Measurements from ENCODE around the gene CRNN. TPM values are rescaled to one million over a fixed set of nuclear protein-coding genes. Genes with fewer than 3 reads are reported as not detected.

CRNN gene
- total RNA-seq, 1 donor from 2014 or later = 349 TPM

GRCh38 chr1:152442301-152442700, 28.2 kb upstream of the CRNN start:
- H3K36me3 ChIP-seq = no peaks in the 10 kb centered on the region
- H3K4me3 ChIP-seq = no peak overlapping the region
- DNase-seq (ENCODE audit: extremely low spot score in 2 of 2) = peak in 1 of 2 donors; percentile 47
- no peak for TF ChIP-seq POLR2A (IDR thresholded peaks at IDR 0.05)
- TF ChIP-seq CTCF (IDR thresholded peaks at IDR 0.05) = no peak
- TF ChIP-seq POLR2AphosphoS5 (IDR thresholded peaks at IDR 0.05; ENCODE audit: insufficient read depth in 1 of 2, low read depth in 1 of 2) = no peak
- H3K27me3 ChIP-seq = no peaks in the 10 kb centered on the region
- H3K9me3 ChIP-seq = no peaks in the 10 kb centered on the region
- H3K4me1 ChIP-seq = peaks cover 11% of the 10 kb centered on the region
- intact Hi-C loops (cut with DNase I) = no loop called here
- H3K27ac ChIP-seq = peak overlapping the region; percentile 44

- Histone ChIP-seq H3K27ac (peak overlapping the region; percentile 44), H3K4me1 (peaks cover 12% of the 10 kb centered on the region), H3K36me3 (no peaks in the 10 kb centered on the region), H3K4me3 (no peak overlapping the region), H3K27me3 (no peaks in the 10 kb centered on the region), H3K9me3 (no peaks in the 10 kb centered on the region)
- peak in 1 of 2 donors; percentile 77 for DNase-seq (ENCODE audit: extremely low spot score in 2 of 2)
- TF ChIP-seq POLR2A (IDR thresholded peaks at IDR 0.05) (no peak), CTCF (IDR thresholded peaks at IDR 0.05) (no peak), POLR2AphosphoS5 (IDR thresholded peaks at IDR 0.05; ENCODE audit: insufficient read depth in 1 of 2, low read depth in 1 of 2) (no peak)
- intact Hi-C loops (cut with DNase I) = no loop called here
Observed at GRCh38 chr1:152441756-152442155, 27.7 kb upstream of the CRNN start.

- peak in 1 of 2 donors; percentile 14 for TF ChIP-seq POLR2AphosphoS5 (IDR thresholded peaks at IDR 0.05; ENCODE audit: insufficient read depth in 1 of 2, low read depth in 1 of 2)
- TF ChIP-seq POLR2A (IDR thresholded peaks at IDR 0.05) = no peak
- TF ChIP-seq CTCF (IDR thresholded peaks at IDR 0.05) = peak; percentile 46 to 74 (median 58)
- no peak overlapping the region for H3K4me3 ChIP-seq
- peaks cover 17% of the 10 kb centered on the region for H3K4me1 ChIP-seq
- no peaks in the 10 kb centered on the region for H3K9me3 ChIP-seq
- H3K36me3 ChIP-seq = no peaks in the 10 kb centered on the region
- peak overlapping the region; percentile 44 for H3K27ac ChIP-seq
- DNase-seq (ENCODE audit: extremely low spot score in 2 of 2) = peak in 1 of 2 donors; percentile 84
- H3K27me3 ChIP-seq = no peaks in the 10 kb centered on the region
- intact Hi-C loops (cut with DNase I) = no loop called here
Observed at GRCh38 chr1:152440635-152441471, 26.8 kb upstream of the CRNN start.

DNA sequence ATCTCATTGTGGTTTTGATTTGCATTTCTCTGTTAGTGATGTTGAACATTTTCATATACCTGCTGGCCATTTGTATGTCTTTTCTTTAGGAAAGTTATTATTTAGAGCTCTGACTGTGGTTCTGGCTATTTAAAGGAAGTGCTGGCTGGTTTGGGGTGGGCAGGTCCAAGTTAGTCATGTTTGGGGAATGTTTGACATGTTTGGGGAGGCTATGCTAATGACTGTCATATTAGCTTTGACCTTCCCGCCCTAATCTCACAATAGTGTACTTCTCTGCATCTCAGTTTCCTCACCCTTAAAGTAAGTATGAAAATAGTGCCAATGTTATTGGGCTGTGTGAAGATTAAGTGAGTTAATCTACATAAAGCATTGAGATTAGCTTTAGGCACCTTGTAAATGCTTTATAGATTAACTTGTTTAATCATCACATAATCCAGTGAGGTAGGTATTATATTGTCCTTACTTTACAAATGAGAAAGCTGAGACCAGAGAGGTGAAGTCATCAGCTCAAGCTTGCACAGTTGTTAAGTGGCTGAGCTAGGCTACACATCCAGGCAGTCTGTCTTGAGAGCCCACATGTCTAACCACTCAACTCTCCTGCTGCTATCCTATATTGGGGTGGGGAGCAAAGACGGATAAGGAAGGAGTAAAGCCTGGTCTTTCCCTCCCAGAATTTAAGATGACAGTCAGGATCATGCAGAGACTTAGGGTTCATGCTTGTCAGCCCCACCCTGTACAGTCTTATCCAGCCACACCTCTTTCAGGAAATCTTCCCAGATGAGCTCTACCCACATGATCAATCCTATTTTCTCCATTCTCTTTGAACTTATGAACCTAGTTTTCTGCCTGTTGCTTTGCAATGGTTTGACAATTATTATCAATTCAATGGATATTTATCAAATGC, 22.8 kb upstream of the CRNN start:
- DNase-seq (ENCODE audit: extremely low spot score in 2 of 2) = peak in 1 of 2 donors; percentile 25
- Histone ChIP-seq H3K4me1 (peaks cover 7% of the 10 kb centered on the region), H3K36me3 (no peaks in the 10 kb centered on the region), H3K9me3 (no peaks in the 10 kb centered on the region), H3K4me3 (no peak overlapping the region), H3K27me3 (no peaks in the 10 kb centered on the region), H3K27ac (no peak overlapping the region)
- intact Hi-C loops (cut with DNase I) = no loop called here
- TF ChIP-seq POLR2AphosphoS5 (IDR thresholded peaks at IDR 0.05; ENCODE audit: insufficient read depth in 1 of 2, low read depth in 1 of 2) (peak in 1 of 2 donors; percentile 6), POLR2A (IDR thresholded peaks at IDR 0.05) (no peak), CTCF (IDR thresholded peaks at IDR 0.05) (no peak)

Data from vagina (tissue), 2 donors.